Choroid plexus epithelial cell (primary cell): ENCODE results near the gene RANBP3.

Experiments
- DNase-seq: peaks from one replicate; pipeline ENCODE4 v3.0.0-alpha.2; 2010; ENCODE audit warnings: low read depth
- H3K4me3 ChIP-seq: 2 replicates; pipeline ENCODE4 v1.5.1; 2011; ENCODE audit warnings: low read depth, mild to moderate bottlenecking, control low read depth, low read length, moderate library complexity
- CTCF ChIP-seq: conservative IDR thresholded peaks from 2 replicates; pipeline ENCODE4 v1.5.1; 2011; ENCODE audit warnings: low read depth, mild to moderate bottlenecking, control low read depth, inconsistent platforms, low read length, moderate library complexity

Gene RANBP3

GRCh38 chr19:5968431-5969373 is 9.2 kb downstream of the RANBP3 start:
- no peak for TF ChIP-seq CTCF
- no peak overlapping the region for H3K4me3 ChIP-seq
- DNase-seq: no peak

GRCh38 chr19:5967994-5968430 is 9.9 kb downstream of the RANBP3 start:
- no peak overlapping the region for H3K4me3 ChIP-seq
- peak; percentile 90 for TF ChIP-seq CTCF
- peak; percentile 92 for DNase-seq

GRCh38 chr19:5967571-5967970 is 10.4 kb downstream of the RANBP3 start:
- H3K4me3 ChIP-seq: no peak overlapping the region
- no peak for TF ChIP-seq CTCF
- no peak for DNase-seq

- TF ChIP-seq CTCF: no peak
- no peak for DNase-seq
- H3K4me3 ChIP-seq: no peak overlapping the region
Observed at GRCh38 chr19:5966941-5967340, 11.0 kb downstream of the RANBP3 start.

GRCh38 chr19:5966215-5966614 is 11.7 kb downstream of the RANBP3 start:
- peak; percentile 47 for DNase-seq

GRCh38 chr19:5964816-5965565 is 12.9 kb downstream of the RANBP3 start:
- no peak overlapping the region for H3K4me3 ChIP-seq
- no peak for TF ChIP-seq CTCF
- no peak for DNase-seq

More at GRCh38 chr19:5966215-5966614, 11.7 kb downstream of the RANBP3 start:
- TF ChIP-seq CTCF: no peak
- H3K4me3 ChIP-seq: no peak overlapping the region
